ENCODE data around the gene ARID1B. TPM values are rescaled to one million over a fixed set of nuclear protein-coding genes. Genes with fewer than 3 reads are reported as not detected.

Gene ARID1B
- total RNA-seq, 4 donors from 2014 or later, result 25.2 to 103 (median 59.5) TPM

GRCh38 chr6:157060440-157060952 is 283.3 kb downstream of the ARID1B start:
- no peaks in the 10 kb centered on the region for H3K9me3 ChIP-seq
- WGBS, 2 donors, result 30 to 36% methylated on average over 1 of the region's 1 CpG
- no peak overlapping the region for H3K4me3 ChIP-seq
- no peaks in the 10 kb centered on the region for H3K27me3 ChIP-seq
- H3K4me1 ChIP-seq, result peaks cover 0 to 44% (median 12%) of the 10 kb centered on the region in 3 donors
- H3K36me3 ChIP-seq, result peaks cover 0 to 8% (median 0%) of the 10 kb centered on the region in 3 donors
- H3K27ac ChIP-seq, result no peak overlapping the region
- intact Hi-C loops (cut with DNase I), result no loop called here
- TF ChIP-seq POLR2A (IDR thresholded peaks at IDR 0.05) (no peak), CTCF (IDR thresholded peaks at IDR 0.05) (no peak)
- no peak for DNase-seq

GRCh38 chr6:157061770-157062594 is 284.8 kb downstream of the ARID1B start:
- no peak for DNase-seq
- no peak overlapping the region for H3K4me3 ChIP-seq
- intact Hi-C loops (cut with DNase I), result no loop called here
- 85 to 92% methylated on average over 9 of the region's 9 CpGs for WGBS, 2 donors
- H3K9me3 ChIP-seq, result no peaks in the 10 kb centered on the region
- TF ChIP-seq CTCF (IDR thresholded peaks at IDR 0.05) (no peak), POLR2A (IDR thresholded peaks at IDR 0.05) (no peak)
- no peak overlapping the region for H3K27ac ChIP-seq
- H3K36me3 ChIP-seq, result no peaks in the 10 kb centered on the region
- H3K4me1 ChIP-seq, result peaks cover 0 to 51% (median 12%) of the 10 kb centered on the region in 3 donors
- no peaks in the 10 kb centered on the region for H3K27me3 ChIP-seq

DNA sequence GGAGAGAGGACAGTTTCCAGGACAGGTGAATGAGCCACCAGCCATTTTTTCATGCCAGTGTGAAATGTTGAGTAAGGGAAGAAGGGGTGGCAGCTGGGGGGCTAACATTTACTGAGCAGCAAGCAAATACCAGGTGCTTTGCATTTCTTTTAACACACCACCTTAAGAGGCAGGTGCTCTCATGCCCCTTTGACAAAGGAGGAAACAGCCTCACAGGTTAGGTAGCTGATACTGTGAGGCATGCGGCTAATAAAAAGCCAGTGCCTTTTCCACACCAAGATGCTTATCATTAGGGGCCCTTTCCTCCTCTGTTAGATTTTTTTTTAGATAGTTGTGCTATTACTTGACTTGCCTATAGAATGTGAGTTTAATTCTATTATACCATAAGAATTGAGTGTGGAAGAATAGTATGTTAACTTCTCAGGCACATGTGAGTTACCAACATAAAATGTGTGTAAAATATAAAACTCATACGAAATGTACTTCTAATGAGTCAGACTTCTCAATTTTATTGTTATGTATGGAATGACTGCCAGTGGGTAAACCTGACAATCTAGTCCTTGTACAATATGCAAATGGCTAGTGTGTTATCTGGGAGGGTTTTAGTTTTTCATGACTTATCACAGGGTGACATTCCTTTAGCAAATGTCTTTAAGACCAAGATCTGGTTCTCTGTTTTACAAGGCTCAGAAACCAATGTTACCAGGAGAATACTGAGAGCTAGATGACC is 286.2 kb downstream of the ARID1B start:
- intact Hi-C loops (cut with DNase I), result no loop called here
- no peaks in the 10 kb centered on the region for H3K36me3 ChIP-seq
- no peak for TF ChIP-seq CTCF (IDR thresholded peaks at IDR 0.05)
- TF ChIP-seq POLR2A (IDR thresholded peaks at IDR 0.05), result no peak
- H3K27me3 ChIP-seq, result no peaks in the 10 kb centered on the region
- DNase-seq, result no peak
- WGBS, 2 donors, result 49 to 69% methylated on average over 2 of the region's 2 CpGs
- H3K27ac ChIP-seq, result peak overlapping the region in 1 of 4 donors; percentile 8
- no peak overlapping the region for H3K4me3 ChIP-seq
- H3K4me1 ChIP-seq, result peaks cover 0 to 62% (median 12%) of the 10 kb centered on the region in 3 donors
- H3K9me3 ChIP-seq, result no peaks in the 10 kb centered on the region

DNA sequence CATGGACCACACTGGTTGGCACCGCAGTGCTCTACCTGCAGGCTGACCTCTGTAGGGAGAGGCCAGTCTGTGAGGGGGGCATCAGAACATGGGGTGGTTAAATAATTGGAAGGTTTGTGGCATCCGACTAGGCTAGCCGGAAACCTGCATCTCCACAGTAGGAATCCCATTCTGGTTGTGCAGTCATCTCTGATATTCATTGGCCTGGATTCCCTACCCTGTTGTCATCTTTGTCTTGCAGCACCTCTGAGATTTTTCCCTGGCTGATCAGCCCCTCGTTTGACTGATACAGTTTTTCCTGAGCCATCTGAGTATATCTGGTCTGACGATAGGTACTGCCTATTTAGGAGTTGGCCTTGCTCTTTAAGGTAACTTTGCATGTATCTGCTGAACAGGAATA is 286.7 kb downstream of the ARID1B start:
- intact Hi-C loops (cut with DNase I), result no loop called here
- Histone ChIP-seq H3K4me3 (no peak overlapping the region), H3K27ac (no peak overlapping the region), H3K27me3 (no peaks in the 10 kb centered on the region), H3K36me3 (no peaks in the 10 kb centered on the region), H3K4me1 (peaks cover 0 to 63% (median 12%) of the 10 kb centered on the region in 3 donors), H3K9me3 (no peaks in the 10 kb centered on the region)
- no peak for TF ChIP-seq POLR2A (IDR thresholded peaks at IDR 0.05)
- TF ChIP-seq CTCF (IDR thresholded peaks at IDR 0.05), result no peak
- WGBS, 2 donors, result 76 to 90% methylated on average over 5 of the region's 5 CpGs
- no peak for DNase-seq

GRCh38 chr6:157064502-157064901 is 287.3 kb downstream of the ARID1B start:
- DNase-seq, result no peak
- H3K4me3 ChIP-seq, result no peak overlapping the region
- no peak for TF ChIP-seq POLR2A (IDR thresholded peaks at IDR 0.05)
- TF ChIP-seq CTCF (IDR thresholded peaks at IDR 0.05), result no peak
- H3K36me3 ChIP-seq, result no peaks in the 10 kb centered on the region
- peaks cover 0 to 63% (median 11%) of the 10 kb centered on the region in 3 donors for H3K4me1 ChIP-seq
- H3K27ac ChIP-seq, result no peak overlapping the region
- no peaks in the 10 kb centered on the region for H3K9me3 ChIP-seq
- intact Hi-C loops (cut with DNase I), result no loop called here
- no peaks in the 10 kb centered on the region for H3K27me3 ChIP-seq
- WGBS, 2 donors, result 84 to 94% methylated on average over 8 of the region's 8 CpGs
